AML-193 (cell line): Measurements from ENCODE around the gene KDM8.

Source experiments
- DNase-seq, 2 experiments: peaks; one replicate each; lab custom pipeline; 2025; lab: John Stamatoyannopoulos, UW

KDM8 gene

DNA sequence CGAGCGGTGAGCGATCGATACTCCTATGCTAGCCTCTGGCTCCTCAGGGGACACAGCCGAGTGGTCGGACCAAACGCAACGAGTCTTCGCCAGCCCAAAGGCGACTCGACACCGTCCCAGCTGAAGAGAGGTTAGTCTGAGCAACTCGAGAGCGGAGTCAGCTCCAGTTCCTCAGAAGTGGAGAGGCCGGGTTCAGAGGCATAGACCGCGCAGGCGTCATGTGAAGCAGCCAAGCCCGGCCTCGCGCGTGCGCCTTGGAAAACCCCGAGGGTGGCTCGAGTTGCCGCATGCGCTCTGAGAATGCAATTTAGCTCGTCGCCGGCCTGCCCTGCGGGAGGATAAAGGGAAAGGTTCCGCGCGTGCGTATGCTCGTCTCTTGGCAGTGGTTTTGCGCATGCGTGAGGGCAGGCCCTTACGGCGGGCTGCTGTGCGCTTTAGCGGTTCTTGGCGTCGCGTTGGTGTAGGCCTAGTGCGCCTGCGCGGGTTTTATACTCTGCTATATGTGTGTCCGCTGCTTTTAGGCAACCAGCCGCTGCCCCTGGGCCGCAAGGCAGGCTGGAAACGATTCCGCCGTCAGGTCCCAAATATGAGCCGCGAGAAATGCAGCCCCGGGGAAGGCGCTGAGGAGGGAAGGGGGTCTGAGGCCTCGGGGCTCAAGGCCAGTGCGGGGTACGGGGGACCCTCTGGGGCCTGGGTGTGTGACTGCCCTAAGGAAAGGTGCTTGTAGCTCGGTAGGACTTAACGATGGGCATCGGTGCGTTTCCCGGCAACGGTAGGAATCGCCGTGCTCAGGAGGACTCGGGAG, at the start of gene KDM8:
Gene KDM8 (plus strand): TSS at position 20 of the 805 bp plus-strand sequence. CDS start 6,598 bp downstream, outside the sequence.
- DNase-seq: peak; percentile 99

DNA sequence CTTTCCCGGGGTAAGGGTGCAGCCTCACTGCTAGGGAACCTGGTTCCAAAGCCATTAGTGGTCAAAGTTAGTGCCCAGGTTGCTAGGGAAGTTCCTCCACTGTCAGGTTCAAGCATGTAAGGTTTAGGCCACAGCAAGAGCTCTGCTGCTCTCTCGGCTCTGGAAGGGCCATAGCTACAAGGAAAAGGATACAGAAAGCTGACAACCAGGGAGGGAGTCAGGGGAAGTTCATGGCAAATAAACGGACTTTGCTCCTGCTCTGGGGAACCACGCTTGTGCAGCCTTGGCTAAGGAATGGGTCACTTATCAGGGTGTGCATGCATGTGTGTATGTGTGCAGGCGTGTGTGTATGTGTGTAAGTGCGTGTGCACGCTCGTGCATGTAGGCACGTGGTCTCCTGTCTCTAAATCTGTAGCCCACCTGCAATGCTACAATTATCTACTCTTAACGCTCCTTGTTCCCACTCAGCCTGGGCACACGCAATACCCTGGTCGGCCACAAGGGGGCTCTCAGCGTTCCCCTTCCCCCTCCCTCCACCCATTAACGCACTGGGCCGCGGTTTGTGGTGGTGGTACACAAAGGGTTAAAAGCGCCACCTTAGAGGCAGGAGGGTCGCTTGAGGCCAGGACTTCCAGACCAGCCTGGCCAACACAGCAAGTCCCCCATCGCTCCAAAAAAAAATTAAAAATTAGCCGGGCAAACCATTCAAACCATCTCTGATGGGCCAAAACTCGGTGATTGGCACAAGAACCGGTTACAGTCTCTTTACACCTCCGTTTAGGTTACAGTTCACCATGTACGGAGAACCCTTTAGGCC, 48.4 kb upstream of the KDM8 start:
- DNase-seq: peak; percentile 2 to 8

DNA sequence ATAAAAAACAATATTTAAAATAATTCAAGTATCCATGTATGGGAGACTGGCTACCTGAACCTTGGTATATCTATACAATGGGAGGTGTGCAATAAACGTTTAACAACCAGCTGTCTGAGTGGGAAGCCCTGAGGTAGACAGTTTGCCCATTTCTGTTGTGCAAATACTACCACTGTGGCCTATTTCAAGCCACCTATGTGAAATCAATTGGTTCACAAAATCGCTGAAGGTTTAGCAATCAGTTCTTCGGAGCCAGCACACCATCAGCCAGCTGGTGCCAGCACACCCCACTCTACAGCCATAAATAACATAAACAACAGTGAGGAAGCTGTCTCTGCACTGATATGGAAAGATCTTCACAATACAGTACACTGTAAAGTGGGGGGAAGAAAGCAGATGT, 46.7 kb upstream of the KDM8 start:
- DNase-seq: no peak

DNA sequence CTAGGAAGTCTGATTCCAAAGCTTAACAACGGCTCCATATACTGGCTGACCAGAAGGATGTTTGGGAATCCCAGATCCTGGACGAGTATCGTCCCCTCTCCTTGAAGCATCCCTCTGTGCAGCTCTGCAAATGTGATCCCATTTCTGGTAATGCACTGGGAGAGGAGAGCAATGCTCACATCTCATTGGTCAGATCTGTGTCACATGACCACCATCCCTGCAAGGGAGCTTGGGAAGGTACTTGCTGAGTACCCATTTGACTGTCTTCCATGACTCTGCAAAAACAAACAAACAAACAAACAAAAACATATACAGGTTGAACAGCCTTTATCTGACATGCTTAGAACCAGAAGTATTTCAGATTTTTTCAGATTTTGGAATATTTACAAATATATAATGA, 41.9 kb upstream of the KDM8 start:
- DNase-seq: no peak

DNA sequence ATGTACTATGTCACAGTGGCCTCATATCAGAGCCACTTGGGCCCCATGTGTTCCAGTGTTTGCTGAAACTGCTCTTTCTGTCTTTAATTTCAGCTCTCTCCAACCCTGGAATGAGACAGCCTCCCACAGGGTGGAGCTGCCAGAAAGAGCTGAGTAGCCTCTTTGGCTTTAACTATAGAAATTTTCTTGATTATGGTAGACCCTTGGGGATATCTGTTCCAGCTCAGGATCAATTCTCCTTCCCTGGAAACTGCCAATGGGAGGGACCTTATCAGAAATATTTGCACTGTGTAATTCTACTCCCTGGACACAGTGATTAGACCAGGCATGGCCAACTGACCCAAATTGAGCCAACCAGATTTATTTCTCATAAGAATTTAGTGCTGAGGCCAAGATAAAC, 39.0 kb upstream of the KDM8 start:
- DNase-seq: no peak

DNA sequence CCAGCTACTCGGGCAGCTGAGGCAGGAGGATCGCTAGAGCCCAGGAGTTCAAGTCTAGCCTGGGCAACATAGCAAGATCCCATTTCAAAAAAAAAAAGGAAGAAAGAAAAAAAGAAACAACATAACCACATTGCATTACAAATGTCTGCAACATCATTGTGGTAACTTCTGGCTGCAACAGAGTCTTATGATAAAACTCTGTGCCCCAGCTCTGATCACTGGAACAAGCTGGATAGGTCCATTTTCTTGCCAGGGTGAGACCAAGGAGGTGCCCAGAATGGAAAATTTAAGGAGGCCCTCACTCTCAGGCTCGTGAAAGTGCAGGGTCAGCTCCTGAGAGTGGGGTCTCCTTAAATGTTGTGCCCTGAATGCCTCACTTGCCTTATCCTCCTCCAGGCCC, 37.8 kb upstream of the KDM8 start:
- DNase-seq: no peak

DNA sequence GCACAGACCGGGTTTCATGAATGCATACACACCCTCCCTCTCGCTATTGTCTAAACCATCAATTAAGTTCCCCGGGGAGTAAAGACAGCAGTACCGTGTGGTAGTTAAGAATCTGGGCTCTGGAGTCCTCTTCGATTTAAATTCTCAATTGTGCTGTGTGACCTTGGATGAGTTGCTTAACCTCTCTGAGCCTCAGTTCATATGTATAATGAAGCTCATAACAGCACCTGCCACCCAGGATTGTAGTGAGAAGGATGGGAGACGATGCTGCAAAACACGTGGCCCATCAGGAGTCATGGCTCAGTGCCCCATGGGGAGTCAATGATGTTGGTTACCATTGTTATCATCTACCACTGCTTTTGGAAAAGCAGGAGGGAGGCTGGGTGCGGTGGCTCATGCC, 34.5 kb upstream of the KDM8 start:
- DNase-seq: no peak

DNA sequence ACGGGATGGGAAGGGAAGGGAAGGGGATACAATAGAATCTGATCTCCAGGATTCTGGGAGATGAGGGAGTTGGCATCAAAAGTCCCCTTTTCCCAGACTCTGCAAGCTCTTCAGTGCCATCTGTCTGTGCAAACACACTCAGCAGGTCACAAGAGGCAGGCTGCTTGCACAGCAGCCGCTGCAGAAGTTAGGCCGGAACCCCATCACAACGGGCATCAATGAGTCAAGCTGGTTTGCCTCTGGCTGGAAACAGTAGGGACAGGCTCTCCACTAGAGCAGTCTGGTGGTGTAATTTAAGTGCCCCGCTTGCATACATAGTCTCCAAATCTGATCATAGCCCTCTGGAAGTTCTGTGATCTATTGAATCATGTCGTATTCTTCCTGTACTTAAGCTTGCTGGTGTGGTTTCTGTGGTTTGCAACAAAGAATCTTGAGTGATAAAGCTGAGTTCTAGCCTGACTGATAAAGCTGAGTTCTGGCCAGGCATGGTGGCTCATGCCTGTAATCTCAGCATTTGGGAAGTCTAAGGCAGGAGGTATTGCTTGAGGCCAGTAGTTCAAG, 33.7 kb upstream of the KDM8 start:
- DNase-seq: peak; percentile 38 to 46

DNA sequence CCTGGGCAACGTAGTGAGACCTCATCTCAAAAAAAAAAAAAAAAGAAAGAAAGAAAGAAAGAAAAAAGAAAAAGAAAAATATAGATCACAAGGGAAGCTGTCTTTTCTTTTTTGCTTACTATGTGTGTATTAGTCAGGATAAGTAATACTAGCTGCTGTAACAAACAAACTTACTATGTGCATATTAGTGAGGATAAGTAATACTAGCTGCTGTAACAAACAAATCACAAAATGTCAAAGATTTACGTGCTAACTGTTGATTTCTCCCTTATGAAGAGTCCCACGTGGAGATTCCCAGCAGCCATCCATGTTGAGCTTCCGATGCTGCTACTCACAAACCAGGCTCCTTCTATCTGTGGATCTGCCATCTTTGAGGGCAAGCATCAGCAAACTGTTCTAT, 31.7 kb upstream of the KDM8 start:
- DNase-seq: no peak

DNA sequence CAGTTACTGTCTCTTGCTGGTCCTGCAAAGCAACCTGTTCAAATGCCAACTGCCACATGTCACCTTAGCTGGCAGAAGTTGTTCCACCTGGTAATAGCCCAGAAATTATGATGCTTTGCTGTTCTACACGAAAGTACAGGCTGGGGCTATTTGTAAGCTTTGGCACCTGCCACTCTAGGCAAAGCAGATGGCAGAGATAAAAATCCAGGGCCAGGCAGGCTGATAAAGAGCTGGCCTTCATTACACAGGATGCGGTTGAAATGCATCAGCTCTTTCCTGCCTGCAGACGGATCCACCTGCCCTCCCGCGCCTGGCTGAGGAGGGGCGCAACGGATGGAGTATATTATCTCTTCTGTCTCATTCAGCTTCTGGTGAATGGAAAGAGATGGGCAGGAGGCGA, 29.3 kb upstream of the KDM8 start:
- no peak for DNase-seq

DNA sequence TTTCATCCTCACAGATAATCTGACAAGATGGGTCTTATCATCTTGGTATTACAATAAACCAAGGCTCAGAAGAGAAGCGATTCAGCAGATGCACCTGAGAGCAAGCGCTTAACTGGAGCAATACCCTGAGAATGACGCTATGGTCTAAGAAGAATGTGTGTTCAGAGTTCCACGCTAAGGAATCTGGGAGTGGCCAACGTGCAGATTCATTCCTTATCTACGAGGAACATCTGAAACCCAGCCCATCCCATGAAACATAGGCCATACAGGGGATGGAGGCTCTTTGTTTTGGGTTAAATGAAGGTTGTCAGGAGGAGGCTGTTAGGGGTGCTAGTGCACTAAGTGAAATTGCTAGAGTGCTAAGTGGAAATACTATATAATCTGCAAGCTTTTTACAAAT, 28.5 kb upstream of the KDM8 start:
- no peak for DNase-seq

DNA sequence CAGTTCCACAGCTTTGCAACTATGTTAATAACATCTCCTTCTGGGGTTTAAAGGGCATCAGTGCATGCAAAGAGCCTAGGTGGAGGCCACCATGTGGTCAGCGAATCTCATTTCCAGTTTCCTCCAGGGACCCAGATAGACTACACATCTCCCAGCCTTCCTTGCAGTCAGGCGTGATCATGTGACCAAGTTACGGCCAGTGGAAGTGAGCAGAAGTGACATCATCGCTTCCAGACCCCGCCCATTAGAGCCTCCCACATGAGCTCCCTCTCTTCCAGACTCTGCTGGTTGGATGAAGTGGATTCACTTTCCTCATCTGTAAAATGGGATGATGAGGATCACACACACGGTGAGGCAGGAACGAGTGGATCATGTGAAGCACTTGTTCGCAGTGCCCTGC, 27.4 kb upstream of the KDM8 start:
- DNase-seq: no peak

DNA sequence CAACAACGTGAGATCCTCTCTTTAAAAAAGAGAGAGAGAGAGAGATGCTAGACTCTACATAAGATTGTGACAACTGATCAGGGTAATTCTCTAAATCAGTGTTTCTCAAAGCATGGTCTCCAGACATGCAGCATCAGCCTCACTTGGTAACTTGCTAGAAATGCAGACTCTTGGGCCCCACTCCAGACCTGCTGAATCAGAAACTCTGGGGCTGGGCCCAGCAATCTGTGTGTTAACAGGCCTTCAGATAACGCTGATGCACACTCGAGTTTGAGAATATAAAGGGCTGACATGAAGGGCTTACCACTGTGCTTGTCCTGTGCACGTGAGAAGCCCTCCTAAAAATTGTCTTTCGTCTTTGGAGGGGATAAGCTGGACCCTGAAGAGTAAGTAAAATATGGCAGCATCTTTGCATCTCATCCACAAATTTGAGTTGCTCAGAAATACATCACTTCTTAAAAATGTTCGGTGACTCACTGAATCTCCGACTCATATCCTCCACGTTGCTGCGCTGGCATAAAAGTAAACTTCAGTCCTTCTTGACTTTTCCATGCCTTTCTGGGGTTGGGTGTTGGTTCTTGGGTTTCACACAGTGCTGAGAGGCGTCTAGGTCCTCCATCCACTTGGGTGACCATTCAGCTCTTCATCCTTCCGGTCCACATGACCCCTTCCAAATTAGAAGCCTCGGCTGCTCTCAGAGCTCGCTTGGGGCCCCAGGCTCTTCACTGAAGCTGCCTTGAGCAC, 26.1 kb upstream of the KDM8 start:
- no peak for DNase-seq

DNA sequence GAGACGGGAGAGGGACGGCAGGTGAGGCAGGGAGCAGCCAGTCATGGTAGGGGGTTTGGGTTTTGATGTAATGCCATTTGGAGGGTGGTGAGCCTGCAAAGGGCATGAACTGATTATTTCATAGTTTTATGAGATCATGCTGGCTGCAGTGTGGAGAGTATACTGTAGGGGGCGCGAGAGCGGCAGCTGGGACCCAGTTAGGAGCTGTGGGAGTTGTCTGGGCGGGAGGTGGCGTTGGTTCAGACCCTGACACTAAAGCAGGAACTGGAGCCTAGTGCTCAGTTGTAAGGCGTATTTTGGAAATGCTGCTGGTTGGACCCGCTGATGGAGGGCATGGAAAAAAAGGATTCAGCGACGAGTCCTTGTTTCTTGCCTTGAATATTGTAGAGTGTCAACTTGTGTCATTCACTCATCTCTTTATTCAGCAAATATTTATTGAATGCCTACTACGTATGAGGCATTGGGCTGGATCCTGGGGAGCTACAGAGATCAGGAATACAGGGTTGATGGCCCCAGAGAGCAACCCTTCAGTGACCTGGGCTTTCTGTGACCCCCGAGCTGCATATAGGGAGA, 23.7 kb upstream of the KDM8 start:
- DNase-seq: peak; percentile 80 to 85

DNA sequence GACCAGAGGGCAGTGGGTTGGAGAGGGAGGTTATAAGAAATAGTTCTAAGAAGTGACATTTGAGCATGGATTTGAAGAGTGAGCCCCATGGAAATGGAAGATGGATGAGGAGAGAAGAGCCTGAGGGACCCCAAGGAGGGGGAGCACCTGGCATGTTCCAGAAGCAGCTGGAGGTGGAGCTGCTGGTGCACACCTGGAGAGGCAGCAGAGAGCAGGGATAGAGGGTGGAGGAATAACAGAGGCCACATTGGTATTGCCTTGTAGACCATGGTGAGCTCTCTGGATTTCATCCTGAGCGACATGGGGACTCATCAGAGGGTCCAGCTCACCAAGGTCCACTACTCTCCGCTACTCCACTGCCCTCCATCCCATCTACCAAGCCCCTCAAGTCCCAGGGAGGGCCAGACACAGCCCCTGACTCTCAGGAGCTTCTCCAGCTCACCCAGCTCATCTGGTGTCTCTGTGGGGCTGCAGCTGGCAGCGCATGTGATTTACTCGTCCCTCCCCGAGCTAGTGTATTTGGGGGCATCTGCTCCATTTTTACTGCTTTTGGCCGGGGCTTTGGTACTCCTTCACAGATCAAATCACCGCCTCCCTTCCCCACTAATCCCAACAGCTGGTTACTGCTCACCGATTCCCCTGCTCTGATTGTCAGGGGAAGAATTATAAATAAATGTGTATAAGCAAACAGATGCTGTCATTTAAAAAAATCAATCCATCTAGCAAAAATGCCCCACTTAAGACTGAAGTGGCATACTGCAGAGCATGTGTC, 22.1 kb upstream of the KDM8 start:
- no peak for DNase-seq

DNA sequence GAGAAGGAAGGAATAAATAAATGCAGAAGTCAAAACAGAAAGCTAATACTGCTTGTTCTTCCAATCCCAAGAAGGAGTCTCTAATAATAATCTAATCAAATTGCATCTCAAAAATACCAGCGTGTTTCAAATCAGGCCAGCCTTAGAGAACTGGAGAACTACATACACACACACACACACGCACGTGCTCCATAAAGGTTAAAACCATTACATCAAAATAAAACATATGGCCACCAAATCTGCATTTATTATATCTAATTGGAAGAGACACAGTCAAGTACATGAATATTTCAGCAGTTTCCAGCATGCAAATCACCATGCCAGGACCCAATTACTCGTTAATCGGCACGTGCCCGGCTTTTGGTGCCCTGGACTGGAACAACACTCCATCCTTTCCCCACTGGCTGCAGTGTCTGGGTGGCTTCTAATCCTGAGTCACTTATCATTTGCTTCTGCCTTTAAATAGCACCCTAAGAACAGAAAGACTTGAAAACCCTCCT, 20.4 kb upstream of the KDM8 start:
- DNase-seq: no peak

DNA sequence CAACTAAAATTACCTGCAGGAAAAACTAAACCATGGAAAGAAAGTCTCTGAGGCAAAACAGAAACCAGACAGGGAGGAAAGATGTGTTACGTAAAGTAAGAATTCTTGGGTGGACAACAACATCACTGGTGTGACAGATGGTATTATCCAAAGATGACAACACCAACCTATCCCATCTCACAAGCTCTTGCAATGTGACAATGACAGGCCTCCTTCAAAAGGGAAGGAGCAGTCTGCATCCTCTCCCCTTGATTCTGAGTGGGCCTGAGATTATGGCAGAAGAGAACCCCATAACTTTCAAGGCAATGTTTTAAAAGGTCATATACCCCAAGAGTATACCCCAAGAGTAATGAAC, 17.6 kb upstream of the KDM8 start:
- no peak for DNase-seq

DNA sequence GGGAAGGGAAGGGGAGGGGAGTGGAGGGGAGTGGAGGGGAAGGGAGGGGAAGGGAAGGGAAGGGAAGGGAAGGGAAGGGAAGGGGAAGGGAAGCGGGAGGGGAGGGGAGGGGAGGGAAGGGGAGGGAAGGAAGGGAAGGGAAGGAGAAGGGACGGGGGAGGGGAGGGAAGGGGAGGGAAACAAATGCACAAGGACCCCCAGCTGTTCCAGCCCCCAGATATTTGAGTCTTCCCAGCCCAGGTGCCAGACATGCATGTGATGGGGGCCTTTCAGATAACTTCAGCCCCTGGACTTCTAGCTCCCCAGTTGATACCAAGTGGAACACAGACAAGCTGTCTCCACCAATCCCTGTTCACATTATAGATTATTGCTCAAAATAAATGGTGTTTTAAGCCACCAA, 14.7 kb upstream of the KDM8 start:
- DNase-seq: no peak

DNA sequence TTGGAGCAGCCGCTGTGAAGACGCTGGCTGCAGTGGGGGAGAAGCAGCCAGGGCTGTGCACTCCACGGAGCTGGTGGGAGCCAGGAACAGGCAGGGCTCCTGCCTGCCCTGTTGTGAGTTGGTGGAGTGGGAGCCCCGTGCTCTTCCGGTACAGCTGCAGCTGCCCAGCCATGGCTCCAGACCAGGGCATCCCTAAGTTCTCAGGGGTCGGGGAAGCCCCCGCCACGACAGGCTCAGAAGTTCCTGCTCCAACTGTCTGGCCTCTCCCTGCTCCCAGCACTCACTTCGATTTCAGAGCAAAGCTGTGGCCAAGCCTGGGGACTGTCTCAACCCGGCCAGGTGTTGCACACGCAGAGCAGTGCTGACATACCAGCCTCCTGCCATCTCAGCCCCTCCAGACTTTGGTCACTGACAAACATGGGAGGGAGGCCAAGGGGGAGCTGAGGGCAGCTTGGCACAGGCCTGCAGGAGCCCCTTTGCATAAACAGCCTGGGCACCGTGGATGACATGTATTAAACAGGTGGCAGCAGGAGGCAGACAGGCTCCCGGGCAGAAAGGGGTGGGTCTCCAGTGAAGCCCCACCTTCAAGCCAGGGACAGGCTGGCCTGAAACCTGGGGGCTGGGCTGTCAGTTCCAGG, 13.9 kb upstream of the KDM8 start:
- DNase-seq: no peak

DNA sequence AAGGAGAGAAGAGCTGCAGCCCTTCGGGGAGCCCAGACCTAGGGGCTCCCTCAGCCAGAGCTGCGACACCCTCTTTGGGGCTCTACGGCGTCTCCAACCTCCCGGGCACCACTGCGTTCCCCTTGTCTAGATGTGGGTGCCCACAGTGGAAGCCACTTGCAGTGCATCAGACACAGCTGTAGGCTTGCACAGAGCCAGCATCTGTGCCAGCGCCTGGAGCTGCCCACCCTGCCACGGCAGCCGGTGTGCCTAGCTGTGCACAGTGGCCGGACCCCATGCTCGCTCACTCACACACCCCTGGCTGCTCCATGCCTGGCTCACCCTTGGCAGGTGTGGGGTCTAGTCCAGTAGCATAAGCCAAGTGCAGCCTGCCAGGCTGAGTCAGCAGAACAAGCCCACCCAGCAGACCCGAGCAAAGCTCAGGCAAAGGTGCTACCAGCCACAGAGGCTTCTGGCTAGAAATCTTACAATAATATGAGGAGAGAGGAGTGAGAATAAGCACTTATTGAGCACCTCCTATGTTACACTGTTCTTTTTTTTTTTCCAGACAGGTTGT, 12.9 kb upstream of the KDM8 start:
- no peak for DNase-seq
